HL-60 (cell line): ENCODE measurements around the gene TMSB15B.
"Not testable (repeated sequence)": the region's sequence is repeated elsewhere in the genome, so short reads cannot be mapped to it uniquely, and the experiment has no call there.

Experiments
- DNase-seq, 2 experiments: peaks; one replicate each; pipeline ENCODE4 v3.0.0-alpha.2; 2010 to 2020; ENCODE audit warnings: low read depth in 1 of 2, low spot score in 1 of 2
- H3K27ac ChIP-seq: fragments of 250-450 bp; sonication (Bioruptor Pico); replicated peaks from 2 replicates; pipeline ENCODE4 v1.5.1; 2020; ENCODE audit warnings: mild to moderate bottlenecking, moderate library complexity
- H3K27me3 ChIP-seq: fragments of 250-450 bp; sonication (Bioruptor Pico); 2 replicates; pipeline ENCODE4 v1.5.1; 2021; ENCODE audit warnings: mild to moderate bottlenecking, moderate library complexity; ENCODE audit not compliant: insufficient read depth, poor library complexity, severe bottlenecking
- H3K4me3 ChIP-seq: replicated peaks from 2 replicates; pipeline ENCODE4 v1.5.1; 2011; ENCODE audit warnings: mild to moderate bottlenecking, control low read depth, low read length; ENCODE audit not compliant: insufficient read depth
- GABPA ChIP-seq: IDR thresholded peaks from 2 replicates; pipeline ENCODE4 v1.6.1; 2012; ENCODE audit warnings: low read depth
- POLR2AphosphoS5 ChIP-seq: IDR thresholded peaks from 2 replicates; pipeline ENCODE4 v1.6.1; 2012; ENCODE audit warnings: low read depth
- SPI1 ChIP-seq: IDR thresholded peaks from 2 replicates; pipeline ENCODE4 v1.6.1; 2012; ENCODE audit warnings: low read depth, mild to moderate bottlenecking, borderline replicate concordance
- TF ChIP-seq, protein P1 (sequence below): IDR thresholded peaks from one replicate; pipeline ENCODE4 v1.5.1; 2011; ENCODE audit warnings: low read length, control low read depth, inconsistent platforms; ENCODE audit not compliant: insufficient read depth
- TF ChIP-seq, protein P2 (sequence below): IDR thresholded peaks from 2 replicates; pipeline ENCODE4 v1.6.1; 2012; ENCODE audit warnings: low read depth; ENCODE audit not compliant: insufficient replicate concordance

TMSB15B gene

DNA sequence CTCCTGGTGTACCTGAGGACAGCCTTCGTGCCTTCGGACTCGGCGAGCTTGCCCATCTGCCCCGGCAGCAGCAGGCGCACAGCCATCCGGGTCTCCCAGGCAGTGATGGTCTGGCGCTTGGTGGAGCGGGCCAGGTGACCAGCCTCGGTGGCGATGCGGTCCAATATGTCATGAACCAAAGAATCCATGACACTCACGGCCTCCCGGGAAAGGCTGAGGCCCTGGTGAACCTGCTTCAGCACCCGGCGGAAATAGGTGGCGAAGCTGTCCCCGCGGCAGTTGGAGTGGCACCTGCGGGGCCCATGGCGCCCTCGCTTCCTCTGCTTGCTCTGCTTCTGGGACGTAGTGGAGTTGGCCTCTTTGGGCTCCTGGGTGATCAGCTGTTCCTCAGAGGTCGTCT, 50.7 kb downstream of the TMSB15B start:
- Histone ChIP-seq H3K27me3 (no peaks in the 10 kb centered on the region), H3K4me3 (no peak overlapping the region), H3K27ac (no peak overlapping the region)
- no peak for TF ChIP-seq POLR2AphosphoS5
- TF ChIP-seq, protein P1, sequence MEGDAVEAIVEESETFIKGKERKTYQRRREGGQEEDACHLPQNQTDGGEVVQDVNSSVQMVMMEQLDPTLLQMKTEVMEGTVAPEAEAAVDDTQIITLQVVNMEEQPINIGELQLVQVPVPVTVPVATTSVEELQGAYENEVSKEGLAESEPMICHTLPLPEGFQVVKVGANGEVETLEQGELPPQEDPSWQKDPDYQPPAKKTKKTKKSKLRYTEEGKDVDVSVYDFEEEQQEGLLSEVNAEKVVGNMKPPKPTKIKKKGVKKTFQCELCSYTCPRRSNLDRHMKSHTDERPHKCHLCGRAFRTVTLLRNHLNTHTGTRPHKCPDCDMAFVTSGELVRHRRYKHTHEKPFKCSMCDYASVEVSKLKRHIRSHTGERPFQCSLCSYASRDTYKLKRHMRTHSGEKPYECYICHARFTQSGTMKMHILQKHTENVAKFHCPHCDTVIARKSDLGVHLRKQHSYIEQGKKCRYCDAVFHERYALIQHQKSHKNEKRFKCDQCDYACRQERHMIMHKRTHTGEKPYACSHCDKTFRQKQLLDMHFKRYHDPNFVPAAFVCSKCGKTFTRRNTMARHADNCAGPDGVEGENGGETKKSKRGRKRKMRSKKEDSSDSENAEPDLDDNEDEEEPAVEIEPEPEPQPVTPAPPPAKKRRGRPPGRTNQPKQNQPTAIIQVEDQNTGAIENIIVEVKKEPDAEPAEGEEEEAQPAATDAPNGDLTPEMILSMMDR, result no peak
- no peak for TF ChIP-seq SPI1
- TF ChIP-seq GABPA, result no peak
- TF ChIP-seq, protein P2, sequence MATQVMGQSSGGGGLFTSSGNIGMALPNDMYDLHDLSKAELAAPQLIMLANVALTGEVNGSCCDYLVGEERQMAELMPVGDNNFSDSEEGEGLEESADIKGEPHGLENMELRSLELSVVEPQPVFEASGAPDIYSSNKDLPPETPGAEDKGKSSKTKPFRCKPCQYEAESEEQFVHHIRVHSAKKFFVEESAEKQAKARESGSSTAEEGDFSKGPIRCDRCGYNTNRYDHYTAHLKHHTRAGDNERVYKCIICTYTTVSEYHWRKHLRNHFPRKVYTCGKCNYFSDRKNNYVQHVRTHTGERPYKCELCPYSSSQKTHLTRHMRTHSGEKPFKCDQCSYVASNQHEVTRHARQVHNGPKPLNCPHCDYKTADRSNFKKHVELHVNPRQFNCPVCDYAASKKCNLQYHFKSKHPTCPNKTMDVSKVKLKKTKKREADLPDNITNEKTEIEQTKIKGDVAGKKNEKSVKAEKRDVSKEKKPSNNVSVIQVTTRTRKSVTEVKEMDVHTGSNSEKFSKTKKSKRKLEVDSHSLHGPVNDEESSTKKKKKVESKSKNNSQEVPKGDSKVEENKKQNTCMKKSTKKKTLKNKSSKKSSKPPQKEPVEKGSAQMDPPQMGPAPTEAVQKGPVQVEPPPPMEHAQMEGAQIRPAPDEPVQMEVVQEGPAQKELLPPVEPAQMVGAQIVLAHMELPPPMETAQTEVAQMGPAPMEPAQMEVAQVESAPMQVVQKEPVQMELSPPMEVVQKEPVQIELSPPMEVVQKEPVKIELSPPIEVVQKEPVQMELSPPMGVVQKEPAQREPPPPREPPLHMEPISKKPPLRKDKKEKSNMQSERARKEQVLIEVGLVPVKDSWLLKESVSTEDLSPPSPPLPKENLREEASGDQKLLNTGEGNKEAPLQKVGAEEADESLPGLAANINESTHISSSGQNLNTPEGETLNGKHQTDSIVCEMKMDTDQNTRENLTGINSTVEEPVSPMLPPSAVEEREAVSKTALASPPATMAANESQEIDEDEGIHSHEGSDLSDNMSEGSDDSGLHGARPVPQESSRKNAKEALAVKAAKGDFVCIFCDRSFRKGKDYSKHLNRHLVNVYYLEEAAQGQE, result no peak
- DNase-seq, result no peak

DNA sequence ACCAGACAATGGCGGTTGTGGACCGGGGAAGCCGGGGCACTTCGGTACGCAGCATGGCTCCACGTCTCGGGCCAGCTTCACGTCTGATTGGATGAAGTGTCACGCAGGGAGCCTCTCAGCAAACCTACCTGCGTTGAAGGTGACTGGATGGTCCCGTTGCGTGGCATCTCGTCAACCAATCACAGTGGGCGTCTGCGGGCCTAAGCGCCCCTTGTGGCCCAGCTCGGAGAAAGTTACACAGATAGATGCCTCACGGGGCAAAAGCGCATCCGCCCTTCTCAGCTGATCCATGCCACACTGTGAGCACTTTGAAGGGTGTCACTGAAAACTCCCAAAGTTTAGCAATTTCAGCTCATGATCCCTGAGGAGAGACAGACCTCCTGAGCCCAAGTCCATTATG, 51.2 kb downstream of the TMSB15B start, which contains the start of gene H2BW1:
Gene H2BW1, minus strand, starts transcription at position 103 of the 400 bp plus-strand sequence. CDS start 132 bp downstream, outside the sequence.
- H3K4me3 ChIP-seq, result no peak within 1 kb of the TSS
- H3K27me3 ChIP-seq, result no peaks in the 10 kb centered on the region
- TF ChIP-seq, protein P2, result no peak
- TF ChIP-seq GABPA (no peak), POLR2AphosphoS5 (no peak), SPI1 (no peak)
- TF ChIP-seq, protein P1, result no peak
- H3K27ac ChIP-seq, result no peak within 1 kb of the TSS
- no peak for DNase-seq

DNA sequence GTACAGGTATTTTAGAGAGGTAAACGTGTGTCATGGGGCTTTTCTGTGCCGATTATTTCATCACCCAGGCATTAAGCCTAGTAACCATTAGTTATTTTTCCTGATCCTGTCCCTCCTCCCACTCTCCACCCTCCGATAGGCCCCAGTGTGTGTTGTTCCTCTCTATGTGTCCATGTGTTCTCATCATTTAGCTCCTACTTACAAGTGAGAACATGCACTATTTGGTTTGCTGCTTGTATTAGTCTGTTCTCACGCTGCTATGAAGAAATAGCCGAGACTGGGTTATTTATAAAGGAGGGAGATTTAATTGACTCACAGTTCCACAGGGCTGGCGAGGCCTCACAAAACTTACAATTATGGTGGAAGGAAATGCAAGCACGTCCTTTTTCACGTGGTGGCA, 53.1 kb downstream of the TMSB15B start:
- H3K27me3 ChIP-seq, DNase-seq, H3K27ac ChIP-seq: not testable (repeated sequence)

More for the DNA sequence above, 53.1 kb downstream of the TMSB15B start:
- not testable (repeated sequence) for H3K4me3 ChIP-seq
